HL-60 (cell line): Measurements from ENCODE around the gene TEC.
A peak's percentile ranks its signal among the peaks of the same experiment; 100 is the strongest.

Source experiments
- CTCF ChIP-seq: IDR thresholded peaks from one replicate; pipeline ENCODE4 v1.5.1; 2011; ENCODE audit warnings: low read length, control low read depth, inconsistent platforms; ENCODE audit not compliant: insufficient read depth
- REST ChIP-seq: IDR thresholded peaks from 2 replicates; pipeline ENCODE4 v1.6.1; 2012; ENCODE audit warnings: low read depth; ENCODE audit not compliant: insufficient replicate concordance
- SPI1 ChIP-seq: IDR thresholded peaks from 2 replicates; pipeline ENCODE4 v1.6.1; 2012; ENCODE audit warnings: low read depth, mild to moderate bottlenecking, borderline replicate concordance

GRCh38 chr4:48109413-48110263, 160.0 kb downstream of the TEC start:
- TF ChIP-seq CTCF (peak; percentile 7), SPI1 (no peak), REST (no peak)
